Measurements from ENCODE around the gene SLC30A4.
"Not testable (repeated sequence)": the region's sequence is repeated elsewhere in the genome, so short reads cannot be mapped to it uniquely, and the experiment has no call there.

SLC30A4 gene

DNA sequence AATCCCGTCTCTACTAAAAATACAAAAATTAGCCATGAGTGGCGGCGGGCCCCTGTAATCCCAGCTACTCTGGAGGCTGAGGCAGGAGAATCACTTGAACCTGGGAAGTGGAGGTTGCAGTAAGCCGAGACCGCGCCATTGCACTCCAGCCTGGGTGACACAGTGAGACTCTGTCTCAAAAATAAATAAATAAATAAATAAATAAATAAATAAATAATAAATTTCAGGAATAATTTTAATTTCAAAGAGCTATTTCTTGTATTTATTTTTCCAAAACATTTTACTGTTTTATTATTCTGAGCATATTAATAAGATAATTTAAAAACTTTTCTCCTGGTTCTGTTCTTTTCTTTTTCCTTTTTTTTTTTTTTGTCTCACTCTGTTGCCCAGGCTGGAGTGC, 15.4 kb downstream of the SLC30A4 start:
- not testable (repeated sequence) for DNase-seq (ENCODE audit: low read depth)

DNA sequence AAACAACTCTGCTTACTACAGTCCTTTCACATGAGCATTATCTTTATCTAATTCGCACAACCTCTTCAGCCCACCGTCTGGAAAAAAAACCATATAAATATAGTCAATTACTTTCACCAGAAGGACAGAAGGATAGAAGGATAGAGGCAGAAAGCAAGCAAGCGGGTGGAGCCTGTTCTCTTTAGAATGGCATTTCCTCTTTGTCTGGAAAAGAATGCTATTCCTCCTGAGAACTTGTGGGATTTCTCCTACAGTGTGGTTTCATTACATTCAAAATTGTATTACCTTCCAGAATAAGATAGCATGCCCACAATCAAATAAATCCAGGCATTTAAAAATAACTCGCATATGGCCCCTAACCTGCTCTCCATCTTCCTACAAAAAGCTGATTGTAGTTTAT, 23.1 kb downstream of the SLC30A4 start:
- DNase-seq (ENCODE audit: low read depth): no peak

DNA sequence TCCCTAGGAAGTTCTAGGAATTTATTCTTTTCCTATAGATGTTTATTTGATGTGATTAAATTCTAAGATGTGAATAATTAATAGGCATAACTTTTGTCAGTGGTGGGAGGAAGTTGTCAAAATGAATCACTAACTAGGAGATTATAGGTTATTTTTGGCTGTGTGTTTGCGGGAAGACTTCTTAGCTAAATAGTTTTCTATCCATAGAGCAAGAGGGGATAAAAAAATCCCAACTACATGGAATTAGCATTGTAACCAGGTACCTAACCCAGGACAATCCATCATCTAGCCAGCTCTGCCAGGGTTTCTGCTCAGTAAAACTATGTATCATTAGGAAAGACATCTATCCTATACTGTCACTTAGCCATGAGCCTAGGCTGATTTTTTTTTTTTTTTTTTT, 23.9 kb downstream of the SLC30A4 start:
- DNase-seq (ENCODE audit: low read depth): no peak

DNA sequence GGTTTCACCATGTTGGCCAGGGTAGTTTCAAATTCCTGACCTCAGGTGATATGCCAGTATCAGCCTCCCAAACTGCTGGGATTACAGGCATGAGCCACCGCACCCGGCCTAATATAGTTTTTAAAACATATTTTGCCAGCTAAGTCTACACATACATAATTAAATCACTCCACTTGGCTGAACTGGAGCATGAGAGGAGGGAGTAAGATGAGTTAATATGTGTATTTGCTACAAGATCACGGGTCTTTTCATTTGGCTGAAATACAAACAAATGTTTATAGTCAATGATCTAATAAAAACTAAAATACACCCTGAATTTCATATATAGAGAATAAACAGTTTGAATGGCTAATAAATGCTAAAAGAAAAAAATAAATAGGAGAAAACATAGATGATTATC, 25.3 kb downstream of the SLC30A4 start:
- DNase-seq (ENCODE audit: low read depth): no peak

DNA sequence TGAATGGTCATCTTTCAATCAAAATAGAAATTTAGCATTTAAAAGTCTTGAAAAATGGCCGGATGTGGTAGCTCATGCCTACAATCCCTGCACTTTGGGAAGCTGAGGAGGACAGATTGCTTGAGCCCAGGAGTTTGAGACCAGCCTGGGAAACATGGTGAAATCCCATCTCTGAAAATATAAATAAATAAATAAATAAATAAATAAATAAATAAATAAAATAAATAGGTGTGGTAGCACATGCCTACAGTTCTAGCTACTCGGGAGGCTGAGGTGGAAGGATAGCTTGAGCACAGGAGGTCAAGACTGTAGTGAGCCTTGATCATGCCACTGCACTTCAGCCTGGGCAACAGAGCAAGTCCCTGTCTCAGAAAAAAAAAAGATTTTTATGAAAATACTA, 25.9 kb downstream of the SLC30A4 start:
- no peak for DNase-seq (ENCODE audit: low read depth)

DNA sequence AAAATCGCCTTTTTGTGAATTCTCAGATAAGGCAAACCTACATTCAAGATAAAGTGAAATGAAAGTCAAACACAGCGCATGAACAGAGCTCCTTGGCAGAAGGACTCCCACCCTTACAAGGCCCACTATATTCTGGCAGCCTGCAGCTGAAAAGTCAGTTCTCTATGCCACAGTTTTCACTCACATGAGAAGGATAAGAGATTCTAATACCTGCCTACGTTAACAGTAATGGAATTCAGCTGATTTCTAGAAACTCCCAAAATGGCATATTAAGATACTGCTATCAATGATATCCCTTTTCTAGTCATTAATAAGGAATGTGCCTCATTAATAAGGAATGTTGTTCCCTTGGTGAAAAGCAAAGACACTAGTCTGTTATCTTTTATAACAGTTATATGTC, 27.0 kb downstream of the SLC30A4 start:
- DNase-seq (ENCODE audit: low read depth): no peak

DNA sequence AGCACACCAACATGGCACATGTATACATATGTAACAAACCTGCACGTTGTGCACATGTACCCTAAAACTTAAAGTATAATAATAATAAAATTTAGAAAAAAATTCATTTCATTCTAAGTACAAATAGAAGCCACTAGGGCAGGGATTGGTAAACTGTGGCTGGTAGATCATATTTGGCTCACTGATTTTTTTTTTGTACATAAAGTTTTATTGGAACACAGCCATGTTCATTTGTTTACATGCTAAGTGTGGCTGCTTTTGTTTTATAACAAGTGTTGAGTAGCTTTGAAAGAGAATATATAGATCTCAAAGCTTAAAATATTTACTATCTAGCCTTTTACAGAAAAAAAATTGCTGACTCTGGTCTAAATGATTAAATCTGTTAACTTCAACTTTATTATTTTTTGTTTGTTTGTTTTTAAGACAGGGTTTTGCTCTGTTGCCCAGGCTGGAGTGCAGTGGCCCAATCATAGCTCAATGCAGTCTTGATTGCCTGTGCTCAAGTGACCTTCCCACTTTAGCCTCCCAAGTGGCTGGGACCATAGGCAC, 32.8 kb downstream of the SLC30A4 start:
- DNase-seq (ENCODE audit: low read depth): no peak

DNA sequence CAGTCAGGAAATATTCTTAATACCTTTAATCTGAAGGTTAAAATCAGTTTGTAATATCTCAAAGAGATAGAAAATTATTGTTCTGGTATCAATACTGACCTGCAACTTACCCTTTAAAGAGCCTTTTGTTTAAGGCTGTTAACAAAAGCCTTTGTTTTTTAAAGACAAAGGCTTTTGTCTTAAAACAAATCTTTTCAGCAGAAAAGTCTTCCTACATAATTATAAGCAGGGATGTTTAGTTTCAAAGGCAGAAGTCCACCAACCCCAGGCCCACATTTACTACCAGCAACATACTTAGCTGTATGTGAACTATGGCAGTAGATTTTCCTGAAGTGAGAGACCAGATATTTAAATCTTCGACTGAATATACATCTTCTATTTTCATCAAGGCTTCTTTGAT, 36.2 kb downstream of the SLC30A4 start:
- no peak for DNase-seq (ENCODE audit: low read depth)

DNA sequence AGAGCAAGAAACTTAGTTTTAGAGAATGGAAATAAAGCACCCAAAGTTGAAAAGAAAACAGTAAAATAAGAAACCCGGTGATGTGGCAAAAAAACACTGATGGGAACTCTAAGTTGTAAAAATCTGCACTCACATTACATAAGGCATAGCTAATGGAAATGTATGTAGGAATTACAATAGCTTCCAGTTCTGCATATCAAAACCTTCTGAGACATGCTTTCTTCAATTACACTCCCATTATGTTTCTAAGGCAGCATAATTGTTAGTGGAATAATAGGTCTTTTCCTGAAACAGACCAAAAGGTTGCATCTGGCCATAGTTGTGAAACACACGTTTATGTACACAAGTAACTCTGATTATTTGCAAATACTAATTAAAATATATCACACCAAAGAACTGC, 41.4 kb downstream of the SLC30A4 start:
- no peak for DNase-seq (ENCODE audit: low read depth)

DNA sequence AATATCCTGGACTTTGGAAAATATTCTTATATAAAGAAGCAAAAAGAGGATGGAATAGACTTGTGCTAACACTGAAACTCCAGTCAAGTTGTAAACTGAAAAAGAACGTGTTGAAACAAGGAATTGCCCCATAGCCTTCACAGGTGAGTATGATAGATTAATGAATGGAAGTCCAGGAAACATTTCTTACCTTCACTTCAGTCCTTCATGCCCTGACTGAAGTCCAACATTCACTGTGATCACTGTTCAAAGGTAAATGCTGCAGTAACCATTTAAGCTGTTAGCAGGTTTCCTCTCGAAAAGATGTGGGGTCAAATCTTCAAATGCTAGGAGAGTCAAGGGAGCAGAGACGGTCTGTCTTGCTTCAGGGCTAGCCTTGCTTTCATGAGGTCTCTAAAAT, 46.1 kb downstream of the SLC30A4 start:
- no peak for DNase-seq (ENCODE audit: low read depth)

DNA sequence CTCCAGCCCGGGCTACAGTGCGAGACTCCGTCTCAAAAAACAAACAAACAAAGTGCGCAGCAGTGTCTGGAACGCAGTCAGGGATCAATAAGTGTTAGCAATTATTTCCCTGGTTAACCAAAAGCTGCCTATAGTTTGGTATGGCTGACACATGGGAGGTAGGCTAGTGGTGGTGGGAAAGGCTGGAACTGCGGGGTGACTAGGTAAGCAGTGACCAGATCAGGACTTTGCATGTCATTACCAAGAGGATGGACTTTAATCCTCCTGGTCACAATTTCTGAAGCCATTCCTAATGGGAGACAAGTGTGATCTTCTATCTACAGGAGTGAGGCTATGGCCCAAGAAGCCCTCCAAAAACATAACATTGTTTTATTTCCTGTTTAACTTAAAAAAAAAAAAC, 47.8 kb downstream of the SLC30A4 start:
- no peak for DNase-seq (ENCODE audit: low read depth)

DNA sequence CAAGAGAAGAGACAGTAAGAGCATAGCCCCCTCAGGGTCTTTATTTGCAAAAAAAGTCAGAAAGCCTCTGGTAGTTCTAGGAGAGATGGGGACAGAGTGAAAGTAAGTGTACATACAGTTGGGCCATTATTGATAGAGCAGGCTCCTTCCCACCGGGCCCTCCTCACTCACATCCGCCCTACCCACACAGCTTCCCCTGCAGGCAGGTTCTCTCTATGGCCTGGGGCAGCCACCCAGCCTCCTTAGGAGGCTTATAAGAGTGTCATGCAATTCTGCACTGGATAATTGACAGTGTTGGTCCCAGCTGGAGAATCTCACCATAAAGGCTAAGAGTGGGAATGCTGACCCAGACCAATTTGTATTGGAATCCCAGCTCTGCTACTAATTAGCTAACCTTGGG, 49.5 kb downstream of the SLC30A4 start:
- DNase-seq (ENCODE audit: low read depth): no peak

DNA sequence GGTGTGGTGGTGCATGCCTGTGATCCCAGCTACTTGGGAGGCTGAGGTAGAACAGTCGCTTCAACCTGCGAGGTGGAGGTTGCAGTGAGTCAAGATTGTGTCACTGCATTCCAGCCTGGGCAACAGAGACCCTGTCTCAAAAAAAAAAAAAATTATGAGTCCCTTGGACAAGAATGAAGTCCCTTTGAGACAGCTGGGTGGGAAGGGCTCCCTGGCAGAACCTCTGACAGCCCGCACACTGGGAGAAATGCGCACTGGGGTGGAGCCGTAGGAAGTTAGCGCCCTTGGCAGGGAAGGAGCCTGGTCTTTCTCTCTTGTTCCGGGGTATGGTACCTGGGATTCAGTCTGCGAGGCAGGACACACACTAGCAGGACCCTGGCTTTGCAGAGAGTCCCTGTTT, 51.4 kb downstream of the SLC30A4 start:
- no peak for DNase-seq (ENCODE audit: low read depth)

DNA sequence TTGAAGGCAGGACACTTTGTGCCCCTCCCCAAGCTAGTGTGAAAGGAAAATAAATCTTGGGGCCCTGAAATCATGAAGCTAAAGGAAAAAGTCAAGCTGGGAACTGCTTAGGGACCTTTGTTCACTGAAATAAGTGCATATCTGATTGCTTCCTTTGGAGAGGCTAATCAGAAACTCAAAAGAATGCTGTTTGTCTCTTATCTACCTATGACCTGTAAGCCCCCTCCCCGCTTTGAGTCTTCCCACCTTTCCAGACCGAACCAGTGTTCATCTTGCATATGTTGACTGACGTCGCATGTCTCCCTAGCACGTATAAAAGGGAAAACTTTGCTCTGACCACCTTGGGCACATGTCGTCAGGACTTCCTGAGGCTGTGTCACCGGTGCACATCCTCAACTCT, 53.1 kb downstream of the SLC30A4 start:
- no peak for DNase-seq (ENCODE audit: low read depth)

DNA sequence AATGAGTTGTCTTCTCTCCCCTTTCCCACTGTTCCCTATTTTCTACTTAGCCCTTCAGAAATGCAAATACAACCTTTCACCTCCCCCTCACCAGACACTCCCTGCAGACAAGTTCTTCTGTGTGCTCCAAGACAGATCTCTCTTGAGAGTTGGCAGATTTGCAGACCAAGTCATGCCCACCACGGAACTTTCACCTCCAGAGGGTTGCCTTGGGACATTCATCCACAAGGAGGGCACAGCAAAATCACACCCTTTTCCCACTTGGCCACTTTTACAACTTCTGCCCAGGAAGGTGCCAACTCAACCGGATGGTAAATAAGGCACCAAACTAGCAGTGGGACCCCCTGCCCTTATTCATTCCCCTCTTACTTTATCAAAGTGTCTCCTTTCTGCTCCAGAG, 53.5 kb downstream of the SLC30A4 start:
- DNase-seq (ENCODE audit: low read depth): no peak

DNA sequence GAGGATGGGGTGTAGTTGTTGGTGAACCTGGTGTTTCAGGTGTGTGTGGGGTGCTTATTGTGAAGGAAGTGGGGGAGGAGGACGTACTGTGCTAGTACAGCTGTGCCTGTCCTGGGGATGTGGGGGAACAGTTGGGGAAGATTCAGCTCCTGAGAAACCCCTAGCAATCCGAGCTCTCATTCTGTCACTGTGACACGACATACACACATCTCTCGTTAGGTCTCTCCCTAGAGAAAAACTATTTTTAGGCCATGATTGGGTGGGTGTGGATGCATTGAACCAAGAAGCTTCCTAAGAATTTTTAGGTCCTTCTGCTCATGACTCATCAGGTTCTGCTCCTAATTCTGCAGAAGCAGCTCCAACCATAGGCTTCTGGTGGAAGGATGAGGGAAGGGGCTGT, 54.3 kb downstream of the SLC30A4 start:
- DNase-seq (ENCODE audit: low read depth): no peak

DNA sequence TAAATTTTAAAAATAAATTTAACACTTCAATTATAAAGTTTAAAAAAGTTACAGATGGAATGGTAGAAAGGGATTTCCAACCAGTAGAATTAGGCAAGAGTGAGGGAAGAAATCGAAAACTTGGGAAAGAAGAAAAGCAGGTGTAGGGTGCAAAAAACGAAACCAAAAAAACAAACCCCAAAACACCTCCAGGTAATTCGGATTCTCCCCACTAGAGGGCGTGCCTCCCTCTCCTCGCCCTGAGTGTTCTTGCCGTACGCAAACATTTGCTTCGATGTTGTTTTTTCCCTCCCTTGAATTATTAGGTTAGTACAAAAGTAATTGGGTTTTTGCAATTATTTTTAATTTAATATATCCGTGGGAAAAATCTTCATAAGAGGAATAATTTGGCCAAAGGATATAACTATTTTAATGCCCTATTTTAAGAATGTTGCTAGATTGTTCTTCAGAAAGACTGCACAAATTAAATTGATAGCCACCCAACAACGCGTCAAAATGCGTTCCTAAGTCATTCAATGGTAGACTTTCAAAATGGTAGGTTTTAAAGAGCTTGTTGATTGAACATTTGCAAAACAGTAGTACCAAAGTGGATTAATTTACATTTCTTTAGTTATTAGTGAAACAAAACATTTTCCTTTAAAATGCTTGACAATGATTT, 63.7 kb downstream of the SLC30A4 start:
- no peak for DNase-seq (ENCODE audit: low read depth)

DNA sequence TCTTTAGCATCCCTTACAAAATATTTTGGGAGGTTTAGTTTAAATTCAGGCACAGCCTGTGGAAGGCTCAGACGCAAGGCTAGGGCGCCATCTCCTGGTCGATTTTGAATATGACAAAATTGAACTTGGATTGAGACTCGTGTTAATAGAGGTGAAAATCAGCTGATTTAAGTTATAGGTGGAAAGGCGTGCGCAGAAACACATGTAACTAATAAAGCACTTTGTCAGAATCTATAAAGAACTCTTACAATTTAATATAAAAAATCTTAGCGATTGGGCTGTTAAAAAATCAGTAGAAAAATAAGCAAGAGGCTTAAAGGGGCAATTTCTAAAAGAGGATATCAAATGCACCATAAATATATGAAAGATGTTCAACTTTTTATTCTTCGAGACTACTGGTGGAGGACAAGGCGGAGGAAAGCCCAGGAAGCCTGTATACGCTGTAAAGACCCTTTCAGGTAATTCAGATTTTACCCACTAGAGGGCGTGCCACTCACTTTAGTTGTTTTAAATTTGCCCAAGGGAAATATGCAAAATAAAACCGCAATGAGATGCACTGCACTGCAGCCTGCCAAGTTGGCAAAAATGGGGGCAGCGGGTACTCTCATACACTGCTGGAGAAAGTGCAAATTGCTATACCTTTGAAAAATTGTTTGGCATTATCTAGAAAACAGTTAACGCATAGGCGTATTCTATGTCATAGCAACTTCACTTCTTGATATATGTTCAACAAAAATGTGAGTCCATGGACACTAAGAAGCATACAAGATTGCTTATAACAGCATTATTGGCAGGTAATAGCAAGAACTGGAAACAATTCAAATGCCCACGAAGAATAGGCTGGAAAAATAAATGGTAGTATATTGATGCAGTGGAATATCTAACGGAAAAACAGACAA, 64.7 kb downstream of the SLC30A4 start:
- DNase-seq (ENCODE audit: low read depth): peak; percentile 77

DNA sequence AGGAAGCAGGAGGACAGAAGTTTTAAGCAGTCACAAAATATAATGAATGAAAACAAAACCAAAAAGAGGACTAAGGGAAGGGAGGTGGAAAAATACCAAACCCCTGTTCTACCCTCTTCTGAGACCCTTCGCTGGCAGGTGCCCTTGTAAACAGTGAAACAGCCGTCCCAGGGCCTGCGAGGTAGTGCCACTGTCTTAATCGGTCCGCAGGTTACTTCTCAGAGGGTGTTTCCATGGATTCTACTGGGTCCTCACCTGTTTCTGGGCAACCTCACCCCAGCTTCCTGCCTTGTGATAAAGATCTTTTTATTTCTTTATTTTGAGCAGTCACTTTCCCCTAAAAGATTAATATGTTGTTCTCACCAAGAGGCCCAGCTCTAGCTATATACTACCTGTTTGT, 65.3 kb downstream of the SLC30A4 start:
- no peak for DNase-seq (ENCODE audit: low read depth)

DNA sequence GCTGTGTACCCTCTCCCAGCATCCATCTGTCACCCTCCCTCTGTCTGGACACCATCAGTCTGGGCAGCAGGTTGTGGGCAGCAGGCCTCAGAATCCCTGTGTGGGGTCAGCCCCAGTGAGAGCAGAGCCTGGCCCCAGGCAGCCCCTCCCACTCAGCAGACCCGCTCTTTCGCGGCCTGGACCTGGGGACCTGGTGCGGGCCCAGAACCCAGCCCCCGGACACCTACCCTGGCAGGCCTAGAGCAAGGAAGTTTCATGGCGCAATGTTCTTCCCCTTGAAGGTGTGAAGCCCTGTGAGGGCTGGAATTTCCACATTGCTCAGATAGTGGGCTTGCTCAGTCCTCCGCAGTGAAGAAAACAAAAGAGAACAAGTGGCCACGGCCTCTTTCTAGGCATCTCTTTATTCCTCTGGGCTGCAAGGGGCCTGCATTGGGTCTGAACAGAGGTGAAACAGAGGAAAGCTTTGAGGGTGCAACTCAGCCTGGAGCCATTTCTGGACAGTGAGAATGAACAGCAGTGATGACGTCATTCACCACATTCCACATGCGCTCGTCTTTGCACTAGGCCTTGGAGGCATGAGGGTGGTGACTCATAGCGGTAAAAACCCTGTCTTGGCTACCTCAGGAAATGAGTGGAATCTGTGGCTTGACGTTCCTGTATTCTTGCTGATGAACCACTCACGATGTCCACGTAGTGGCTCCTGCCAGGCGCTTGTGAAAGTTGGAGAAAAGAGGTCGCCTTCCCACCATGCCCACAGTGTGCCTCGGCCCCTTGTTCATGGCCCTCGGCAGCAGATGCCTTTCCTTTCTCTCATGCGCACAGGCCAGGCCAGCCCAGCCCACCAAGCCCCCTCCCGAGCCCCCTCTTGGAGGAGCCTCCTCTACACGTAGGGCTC, 66.1 kb downstream of the SLC30A4 start:
- peak; percentile 94 for DNase-seq (ENCODE audit: low read depth)

DNA sequence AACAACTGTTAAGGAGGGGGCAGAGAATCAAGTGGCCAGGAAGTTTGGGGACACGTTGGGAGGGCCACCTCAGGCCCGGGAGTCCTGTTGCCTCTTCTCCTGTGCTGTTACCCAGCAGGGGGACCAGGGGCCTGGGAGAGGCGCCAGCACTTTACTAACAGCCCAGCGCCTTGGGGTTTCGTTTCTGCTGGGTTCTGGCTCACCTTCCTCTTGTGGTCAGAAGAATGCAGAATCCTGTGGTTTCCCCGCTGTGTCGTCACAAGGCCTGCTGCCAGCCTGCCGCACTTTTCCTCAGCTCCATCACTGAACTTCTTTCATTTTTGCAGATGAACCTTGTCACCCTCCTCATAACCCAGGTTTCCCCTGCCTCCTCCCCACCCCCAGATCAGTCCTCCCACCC, 67.7 kb downstream of the SLC30A4 start:
- peak; percentile 75 for DNase-seq (ENCODE audit: low read depth)

DNA sequence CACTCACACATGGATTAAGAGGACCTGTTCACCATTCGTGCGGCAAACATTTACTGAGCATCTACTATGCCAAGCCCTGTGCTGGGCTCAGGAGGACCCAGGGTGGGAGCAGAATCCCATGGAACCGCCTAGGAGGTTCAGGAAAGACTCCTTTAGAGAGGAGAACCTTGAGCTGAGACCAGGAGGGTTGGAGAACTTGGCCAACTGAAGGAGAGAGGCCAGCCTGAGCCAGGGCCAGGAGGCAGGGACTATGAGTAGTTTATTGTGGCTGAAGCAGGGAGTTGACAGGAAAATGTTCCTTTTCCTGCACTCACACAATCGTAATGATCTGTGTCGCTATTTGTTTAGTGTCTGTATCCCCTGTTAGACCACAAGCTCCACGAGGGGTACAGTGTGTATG, 71.3 kb downstream of the SLC30A4 start:
- no peak for DNase-seq (ENCODE audit: low read depth)
